NCI-H1436 treated with DMSO at 0.1 percent for 48 hours (cell line): Measurements from ENCODE around the gene PLPP3.

Experiments used
- DNase-seq: peaks from one replicate; lab custom pipeline; 2025; lab: John Stamatoyannopoulos, UW

PLPP3 gene

DNA sequence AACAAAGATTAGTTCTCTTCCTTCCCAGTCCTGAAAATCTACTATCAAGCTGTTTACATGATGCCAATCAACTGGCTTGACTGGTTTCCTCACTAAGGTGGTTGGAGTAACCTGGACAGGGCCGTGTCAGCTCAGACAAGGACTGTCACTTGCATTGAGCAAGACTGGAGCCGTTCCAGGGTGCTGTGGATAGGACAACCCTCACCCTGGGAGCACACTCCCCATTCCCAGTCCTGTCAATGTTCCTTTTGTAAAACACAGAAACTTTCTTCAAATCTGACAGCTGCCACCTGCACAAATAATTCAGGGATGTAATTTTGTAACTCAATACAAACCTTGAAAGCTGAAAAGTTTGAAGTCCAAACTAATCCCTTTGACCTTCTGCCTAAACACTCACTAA lies 31.4 kb downstream of the PLPP3 start:
- no peak for DNase-seq

DNA sequence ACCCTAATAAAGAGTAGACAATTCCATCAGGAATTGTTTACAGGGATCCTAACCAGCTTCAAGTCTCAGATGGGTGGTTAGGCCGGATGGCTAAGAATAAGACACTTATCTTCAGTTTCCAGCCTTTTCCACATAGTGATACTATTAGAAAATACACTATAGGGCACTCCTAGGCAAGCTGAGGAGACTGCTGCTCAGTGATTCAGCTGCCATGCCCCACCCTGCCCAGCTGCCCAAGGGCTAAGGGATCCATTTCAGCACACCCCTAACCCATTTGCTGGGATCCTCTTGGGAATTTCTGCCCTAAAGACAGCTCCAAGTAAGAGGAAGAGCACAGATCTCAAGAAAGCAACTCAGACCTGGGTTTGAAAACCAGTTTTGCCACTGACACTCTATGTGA lies 31.9 kb downstream of the PLPP3 start:
- DNase-seq: no peak

DNA sequence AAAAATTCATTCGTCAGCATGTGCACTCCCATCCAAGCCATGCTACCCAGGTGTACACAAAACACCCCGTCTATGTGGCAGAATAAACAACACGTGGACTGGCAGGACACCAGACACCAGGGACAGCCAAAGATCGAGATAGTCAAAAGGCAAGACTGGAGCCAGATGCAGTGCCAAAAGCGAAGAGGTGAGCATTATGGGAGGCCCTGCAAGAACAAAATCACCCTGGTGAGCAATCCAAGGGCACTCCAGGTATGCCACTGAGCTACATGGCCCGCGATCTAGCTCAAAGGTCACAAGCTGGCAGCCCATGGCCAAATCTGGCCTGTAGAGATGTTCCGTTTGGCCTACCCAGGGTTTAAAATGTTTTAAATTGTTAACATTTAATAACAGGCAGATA lies 33.7 kb downstream of the PLPP3 start:
- no peak for DNase-seq

DNA sequence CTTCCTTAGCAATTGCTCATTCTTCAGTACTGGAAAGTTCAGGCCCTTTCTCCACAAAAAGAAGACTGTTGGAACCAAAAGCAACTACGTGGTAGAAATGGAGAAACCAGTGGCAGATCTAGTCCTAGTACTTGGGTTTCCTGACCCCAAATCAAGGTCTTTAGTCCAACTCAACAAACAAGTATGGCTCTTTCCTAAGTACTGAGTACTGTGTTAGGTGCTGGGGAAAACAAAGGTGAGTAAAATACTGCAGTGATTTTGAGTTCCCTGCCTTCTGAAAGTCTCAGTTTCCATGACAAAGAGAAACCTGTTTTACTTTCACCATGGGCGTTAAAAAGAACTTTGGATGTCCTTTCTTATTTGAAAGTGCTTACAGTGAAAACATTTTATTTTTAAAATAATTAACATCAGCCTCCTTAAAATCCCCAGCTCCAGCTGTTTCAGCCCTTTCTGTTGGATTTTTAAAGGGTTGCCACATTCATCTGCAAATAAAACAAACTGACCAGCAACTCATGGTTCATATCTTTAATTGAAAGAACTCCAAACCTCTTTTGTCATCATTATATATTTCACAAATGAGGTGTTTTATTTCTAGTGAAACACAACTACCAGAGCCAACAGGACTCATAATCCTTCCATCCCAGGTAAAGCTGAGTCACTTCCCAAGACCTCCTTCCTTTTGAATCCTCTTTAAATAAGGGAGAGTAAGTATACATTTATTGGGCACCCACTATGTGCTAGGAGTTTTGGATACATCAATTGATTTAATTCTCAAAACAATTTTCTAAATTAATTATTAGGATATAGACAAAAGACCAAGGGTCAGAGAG lies 35.4 kb downstream of the PLPP3 start:
- no peak for DNase-seq

DNA sequence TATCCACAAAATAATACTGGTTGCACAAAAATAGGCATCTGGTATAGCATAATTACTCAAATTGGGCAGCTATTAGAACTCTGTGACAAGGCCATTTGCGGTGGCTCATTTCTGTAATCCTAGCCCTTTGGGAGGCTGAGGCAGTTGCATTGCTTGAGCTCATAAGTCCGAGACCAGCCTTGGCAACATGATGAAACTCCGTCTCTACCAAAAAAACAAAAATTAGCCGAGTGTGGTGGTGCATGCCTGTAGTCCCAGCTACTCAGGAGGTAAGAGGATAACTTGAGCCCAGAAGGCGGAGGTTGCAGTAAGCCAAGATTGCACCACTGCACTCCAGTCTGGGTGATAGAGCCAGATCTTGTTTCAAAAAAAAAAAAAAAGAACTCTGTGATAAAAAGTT lies 36.7 kb downstream of the PLPP3 start:
- DNase-seq: no peak

DNA sequence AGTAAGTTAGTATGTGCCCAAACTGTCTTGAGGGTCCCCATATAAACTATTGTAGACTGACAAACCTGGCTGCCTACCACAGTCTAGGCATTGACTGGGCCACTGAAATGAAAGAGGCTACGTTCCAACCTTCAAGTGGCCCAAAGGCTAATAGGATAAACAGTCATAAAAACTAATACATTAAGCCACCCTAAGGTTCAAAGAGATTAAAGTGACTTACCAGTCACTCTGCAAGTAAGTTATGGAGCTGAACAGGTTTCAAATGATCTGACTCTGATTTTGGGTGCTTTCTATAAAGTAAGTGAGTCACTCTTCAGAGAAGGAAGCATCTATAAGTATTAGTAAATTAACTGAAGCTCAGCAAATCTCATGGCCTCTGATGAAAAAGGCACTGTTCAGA lies 38.0 kb downstream of the PLPP3 start:
- no peak for DNase-seq

DNA sequence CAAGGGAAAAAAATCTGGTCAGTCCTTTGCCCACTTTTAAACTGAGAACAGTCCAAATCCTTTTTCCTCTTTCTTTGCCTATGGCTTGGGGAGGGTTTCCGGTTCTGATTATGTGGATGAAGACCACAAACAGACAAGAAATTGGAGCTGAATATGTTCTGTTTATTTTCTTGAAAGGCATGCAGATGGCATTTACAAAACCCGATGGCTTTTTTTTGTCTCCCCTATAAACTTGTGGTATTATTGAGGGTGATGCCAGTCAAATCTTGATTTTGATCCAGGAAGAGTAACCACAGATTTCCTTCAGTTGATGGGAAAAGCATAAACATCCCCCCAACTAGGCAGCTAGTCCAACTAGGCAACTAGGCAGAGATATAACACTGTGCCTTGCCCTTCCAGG lies 38.9 kb downstream of the PLPP3 start:
- DNase-seq: no peak

DNA sequence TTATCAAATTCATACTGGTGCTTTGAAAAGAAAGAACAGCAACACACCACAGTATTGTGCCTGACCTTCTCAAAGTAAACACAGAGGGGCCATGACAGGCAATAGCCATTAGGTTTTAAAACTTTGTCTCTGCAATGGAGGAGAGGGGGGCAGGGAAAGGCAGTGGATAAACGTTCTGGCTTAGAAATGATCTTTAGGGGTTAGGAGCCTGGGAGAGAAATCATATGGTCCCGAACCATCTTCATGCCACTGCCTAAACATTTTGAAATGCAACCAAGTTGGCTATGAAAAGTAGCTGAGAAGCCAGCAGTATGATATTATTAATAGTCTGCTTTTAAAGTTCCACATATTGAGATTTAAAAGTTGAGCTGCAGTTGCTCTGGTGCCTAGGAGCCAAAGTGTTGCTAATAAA lies 39.8 kb downstream of the PLPP3 start:
- no peak for DNase-seq

DNA sequence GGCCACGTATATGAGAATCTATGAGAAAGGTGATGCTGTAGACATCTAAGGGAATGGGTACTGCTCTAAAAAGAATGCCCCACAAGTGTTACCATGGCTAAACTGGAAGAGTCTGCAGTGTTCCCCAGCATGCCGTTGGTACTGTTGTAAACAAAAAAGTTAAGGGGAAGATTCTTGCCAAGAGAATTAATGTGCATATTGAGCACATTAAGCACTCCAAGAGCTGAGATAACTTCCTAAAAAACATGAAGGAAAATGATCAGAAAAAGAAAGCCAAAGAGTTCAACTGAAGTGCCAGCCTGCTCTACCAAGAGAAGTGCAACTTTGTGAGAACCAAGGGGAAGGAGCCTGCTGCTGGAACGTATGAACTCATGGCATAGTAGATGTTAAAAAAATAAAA lies 40.8 kb downstream of the PLPP3 start:
- DNase-seq: no peak

DNA sequence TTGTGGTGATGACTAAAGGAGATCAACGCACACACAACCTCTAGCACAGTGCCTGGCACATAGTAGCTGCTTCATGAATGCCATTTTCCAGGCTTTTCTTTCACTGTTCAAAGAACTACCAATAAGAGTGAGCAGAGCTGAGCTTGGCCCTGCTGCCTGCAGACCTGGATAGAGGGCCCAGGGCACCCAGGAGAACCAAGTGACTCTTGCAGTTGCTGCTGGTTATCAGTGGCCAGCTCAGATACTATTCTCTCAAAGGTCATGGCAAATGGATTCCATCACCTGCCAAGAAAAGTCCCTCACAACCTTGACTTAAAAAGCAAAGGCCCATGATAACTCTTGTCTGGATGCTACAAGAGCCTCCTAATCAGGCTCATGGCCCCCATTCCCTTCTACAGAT lies 41.7 kb downstream of the PLPP3 start:
- no peak for DNase-seq

DNA sequence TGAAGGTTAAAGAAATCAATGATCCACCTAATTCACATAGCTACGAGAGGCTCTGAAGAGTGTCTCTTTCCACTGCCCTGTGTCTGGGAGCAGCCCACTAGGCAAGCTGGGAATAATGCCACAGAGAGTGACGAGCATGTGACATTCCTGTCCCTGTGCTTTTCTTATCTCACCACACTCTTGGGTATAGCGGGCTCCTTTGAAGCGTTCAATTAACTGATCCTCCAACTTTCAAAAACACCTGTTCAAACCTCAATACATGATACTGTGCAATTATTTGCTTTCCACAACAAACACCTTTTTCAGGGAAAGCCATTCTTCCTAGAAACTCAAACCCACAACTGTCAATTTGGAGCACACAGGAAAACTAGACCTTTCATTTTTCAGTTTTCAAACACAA lies 43.4 kb downstream of the PLPP3 start:
- no peak for DNase-seq

DNA sequence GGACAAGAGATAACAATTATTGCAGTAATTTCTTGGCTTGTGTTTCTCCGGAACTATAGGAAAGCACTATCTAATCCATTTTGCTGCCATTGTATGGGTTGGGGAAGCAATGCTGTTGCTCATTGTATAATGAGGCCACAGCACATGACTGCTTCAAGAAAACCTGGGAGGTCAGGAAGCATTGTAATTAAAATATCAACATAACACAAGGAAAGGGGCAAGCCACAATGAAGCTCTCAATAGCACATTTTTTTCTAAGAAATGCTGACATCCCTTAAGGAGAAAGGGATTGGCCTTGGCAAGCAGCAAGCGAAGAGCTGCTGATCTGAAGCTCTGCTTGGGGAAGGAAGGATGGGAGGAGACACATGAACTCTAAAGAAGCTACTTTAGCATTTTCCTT lies 44.0 kb downstream of the PLPP3 start:
- no peak for DNase-seq

DNA sequence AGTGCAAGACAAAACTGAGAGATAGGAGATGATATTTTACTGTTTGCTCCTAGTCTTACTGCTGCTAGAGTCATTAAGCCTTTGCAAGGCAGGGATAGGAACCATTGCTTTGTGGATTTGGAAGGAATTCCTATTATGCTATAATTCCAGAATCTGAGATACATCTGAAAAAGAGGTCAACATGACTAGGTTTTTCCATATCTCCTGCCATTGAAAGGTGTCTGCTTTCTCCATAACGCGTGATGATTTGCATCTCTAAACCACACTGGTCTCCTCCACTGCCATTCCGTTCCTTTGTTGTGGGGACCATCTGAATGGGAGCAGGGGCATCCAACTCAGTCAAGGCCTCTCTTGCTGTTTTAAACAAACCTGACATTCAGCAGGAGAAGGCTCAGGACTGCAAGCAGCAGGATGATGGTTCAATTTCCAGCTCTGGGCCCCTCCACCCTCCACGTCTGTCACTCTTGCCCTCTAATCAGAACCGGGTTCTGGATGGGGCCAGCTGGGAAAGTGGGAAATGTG lies 45.2 kb downstream of the PLPP3 start:
- DNase-seq: no peak

DNA sequence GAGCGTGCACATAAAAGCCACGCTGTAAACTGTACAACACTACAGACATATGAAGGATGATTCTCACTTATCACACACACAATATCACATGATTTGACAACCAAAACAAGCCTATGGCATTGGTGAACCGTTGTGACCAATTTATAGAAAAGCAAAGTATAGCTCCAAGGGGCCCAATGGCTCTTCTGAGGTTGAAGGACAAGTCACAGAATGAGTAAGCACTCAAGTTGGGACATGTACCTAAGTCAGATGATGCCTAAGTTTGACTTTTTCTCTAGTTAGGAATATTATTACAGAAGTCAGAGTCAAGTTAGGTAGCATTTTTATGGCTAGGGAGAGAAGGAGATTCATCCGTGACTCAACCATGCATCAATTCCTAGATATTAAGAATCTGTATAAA lies 45.7 kb downstream of the PLPP3 start:
- no peak for DNase-seq

DNA sequence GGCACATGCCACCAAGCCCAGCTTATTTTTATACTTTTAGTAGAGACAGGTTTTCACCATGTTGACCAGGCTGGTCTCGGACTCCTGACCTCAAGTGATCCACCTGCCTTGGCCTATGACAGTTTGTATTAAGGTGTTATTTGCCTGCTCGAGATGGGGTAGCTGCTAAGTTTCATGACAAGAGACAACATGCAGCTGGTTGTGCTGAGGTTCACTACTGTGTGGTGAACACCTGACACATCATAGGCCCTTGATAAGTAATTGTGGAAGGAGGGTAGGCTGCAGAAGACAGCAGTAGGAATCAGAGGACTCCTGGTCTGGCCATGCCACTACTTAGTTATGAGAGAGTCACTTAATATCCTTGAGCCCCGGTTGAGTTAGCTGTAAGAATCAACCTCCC lies 46.2 kb downstream of the PLPP3 start:
- DNase-seq: no peak

DNA sequence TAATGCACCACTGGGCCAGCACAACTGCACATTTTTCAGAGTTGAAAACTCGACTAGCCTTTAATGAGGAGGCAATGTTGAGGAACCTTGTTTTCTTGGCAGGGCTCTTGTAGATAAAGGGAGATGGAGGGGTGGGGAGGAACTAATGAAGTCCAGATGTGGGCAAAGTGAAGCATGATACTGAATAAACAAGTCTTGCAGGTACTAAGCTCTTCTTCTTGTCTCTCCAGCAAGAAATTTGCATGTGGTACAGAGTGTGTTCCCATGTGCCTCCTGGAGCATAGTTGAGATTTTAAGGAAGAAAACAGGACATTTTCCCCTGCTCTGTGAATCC lies 47.0 kb downstream of the PLPP3 start:
- DNase-seq: no peak

DNA sequence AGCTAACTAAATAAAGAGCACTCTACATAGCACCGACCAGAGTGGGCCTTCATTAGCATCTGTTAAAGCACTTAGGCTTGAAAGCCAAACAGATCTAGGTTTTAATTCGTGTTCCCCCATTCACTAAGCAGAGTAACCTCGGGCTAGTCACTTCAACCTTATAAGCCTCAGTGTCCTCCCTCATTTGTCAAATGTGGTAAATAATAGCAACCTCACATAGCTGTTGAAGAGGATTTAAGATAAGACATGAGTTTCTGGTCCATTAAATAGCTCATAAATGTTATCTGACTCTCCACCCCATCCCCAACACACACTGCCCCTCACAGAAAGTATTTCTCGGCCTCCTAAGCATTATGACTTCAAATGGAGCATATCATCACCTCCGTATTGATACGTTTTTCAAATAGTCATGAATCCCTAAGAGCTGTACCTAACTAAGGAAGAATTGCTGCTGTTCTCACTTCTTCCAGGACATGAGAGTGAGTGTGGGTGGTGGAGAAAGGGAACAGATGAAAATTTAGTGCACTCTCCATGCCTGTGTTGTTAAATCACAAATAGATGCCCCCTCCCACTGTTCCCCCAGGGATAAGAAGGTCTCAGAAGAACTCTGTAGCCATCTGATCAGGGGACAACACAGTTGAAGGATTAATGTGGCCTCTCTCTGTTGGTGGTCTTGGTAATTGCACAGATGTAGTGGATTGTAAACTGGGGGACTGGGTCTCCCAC lies 47.6 kb downstream of the PLPP3 start:
- DNase-seq: peak; percentile 41

DNA sequence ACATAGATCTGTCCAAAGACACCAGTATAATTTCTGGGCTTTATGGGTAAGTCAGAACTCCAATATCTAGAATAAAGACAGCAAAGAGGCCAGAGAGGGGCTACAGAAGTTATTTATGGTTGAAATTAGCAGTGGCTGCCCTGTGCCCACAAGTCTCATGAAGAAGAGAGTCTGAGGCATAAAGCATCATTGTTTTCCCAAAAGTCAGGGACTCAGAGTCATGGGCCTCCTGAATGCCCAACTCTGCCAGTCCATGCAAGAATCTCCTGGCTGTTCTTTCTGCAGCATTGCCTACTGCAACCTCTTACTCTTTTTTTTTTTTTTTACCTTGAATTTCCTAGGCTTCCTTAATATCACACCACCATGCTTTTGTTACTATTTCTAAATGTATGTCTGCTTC lies 49.6 kb downstream of the PLPP3 start:
- DNase-seq: no peak

DNA sequence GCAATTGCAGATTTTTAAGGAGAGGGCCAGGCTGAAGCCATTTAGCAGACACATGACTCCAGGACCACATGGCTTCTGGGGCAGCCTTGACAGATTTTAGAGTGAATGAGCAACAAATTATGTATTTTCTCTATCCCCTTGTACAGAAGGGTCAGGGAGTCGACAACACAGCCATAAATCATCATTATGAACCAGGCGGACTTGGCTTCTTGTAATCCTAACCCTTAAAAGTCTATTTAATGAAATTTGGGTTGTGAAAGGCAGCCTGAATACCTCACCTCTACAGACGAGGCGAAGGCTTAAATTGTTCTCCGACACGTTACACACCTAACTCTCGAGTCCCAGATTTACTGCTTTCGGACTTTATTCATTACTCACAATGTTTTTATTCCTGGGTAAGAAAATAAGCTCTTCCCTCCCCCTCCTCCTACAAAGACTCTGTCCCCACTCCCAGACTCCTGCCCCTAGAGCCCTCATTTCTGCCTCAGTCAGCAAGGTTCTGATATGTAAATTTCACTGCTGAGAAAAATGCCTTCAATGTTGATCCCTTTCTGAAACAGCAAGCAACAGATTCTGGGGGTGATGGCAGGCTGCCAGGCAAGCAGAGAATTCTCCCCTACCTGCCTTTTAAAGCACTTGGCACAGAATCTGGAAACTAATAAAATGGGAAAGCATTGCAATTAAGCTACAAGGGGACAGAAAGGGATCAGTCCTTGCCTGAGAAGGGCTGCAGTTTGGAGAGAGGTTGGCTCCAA lies 51.6 kb downstream of the PLPP3 start:
- DNase-seq: no peak

DNA sequence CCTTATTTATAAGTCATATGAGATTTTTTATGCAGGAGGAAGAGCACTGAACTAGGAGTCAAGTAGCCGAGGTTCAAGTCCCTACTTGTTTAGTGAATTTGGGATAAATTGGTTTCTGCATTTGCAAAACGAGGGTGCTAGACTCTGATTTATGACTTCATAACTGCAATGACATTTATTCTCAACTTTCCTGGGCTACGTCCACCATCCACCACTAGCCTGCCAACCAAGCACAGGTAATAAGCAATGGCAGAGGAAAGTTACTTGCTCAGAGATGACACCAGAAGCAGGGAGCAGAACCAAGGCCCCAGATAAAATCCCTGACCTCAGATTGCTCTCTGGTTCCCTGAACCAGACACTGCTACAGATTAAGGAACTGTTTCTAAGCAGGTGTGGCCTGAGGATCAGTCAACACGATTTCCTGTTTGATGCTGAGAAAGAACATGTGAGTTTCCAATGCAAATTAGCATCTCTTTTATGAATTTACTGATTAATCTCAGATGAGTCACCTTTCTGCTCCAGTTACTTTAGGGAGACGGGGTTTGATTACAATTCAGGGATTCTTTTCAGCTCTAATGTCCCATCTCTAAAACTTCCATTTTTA lies 52.7 kb downstream of the PLPP3 start:
- no peak for DNase-seq

DNA sequence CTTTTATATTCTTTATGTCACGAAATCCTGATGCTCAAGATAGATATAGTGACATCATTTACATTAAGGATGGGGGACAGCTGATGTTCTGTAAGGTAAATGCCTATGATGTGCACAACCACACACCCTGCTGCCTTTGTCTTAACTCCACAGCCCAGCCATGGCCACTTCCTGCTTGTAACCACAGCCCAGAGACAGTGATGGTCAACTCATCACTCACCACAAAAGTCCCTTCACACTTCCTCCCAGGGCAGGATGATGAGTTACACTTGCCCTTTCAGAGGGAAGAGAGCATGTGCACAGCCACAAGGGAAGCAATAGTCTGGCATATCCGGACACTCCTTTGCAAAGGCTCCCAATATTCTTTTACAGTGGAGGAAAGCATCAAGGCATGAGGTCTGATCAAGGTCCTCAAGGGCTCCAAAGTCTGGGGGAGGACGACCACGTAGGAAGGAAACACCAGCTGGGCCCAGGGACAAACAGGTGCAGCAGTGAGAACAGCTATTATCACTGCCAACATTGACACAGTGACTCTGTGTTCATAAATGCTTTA lies 53.8 kb downstream of the PLPP3 start:
- no peak for DNase-seq

DNA sequence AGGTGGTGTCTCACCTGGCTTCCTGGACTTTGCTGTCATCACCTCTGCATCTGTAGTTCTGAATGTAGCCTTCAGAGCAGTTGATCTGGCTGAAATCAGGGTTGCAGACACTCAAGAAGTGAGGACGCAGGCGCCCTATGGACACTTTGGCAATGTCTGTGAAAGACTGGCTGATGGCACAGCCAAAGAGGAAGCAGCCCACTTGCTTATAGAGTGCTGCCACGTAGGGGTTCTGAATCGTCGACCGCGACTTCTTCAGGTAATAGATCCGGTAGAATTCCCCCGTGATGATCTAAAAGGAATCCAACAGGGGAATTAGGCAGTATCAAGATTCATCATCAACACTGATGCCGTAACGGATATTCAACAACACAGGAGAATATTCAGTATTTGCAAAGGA lies 55.1 kb downstream of the PLPP3 start:
- no peak for DNase-seq
